Measurements from ENCODE around the gene BMF. TPM values are rescaled to one million over a fixed set of nuclear protein-coding genes. Genes with fewer than 3 reads are reported as not detected.

BMF gene
- total RNA-seq, 2 experiments from 2014 or later, result 5.1 to 5.4 TPM

GRCh38 chr15:40072216-40072990 is 36.3 kb downstream of the BMF start:
- Mint-ChIP-seq H3K4me1 (peaks cover 13% of the 10 kb centered on the region), H3K4me3 (no peak overlapping the region), H3K36me3 (peaks cover 5% of the 10 kb centered on the region), H3K27me3 (no peaks in the 10 kb centered on the region), H3K27ac (no peak overlapping the region), H3K9me3 (no peaks in the 10 kb centered on the region)
- DNase-seq, result no peak

GRCh38 chr15:40070608-40071218 is 38.0 kb downstream of the BMF start:
- DNase-seq, result no peak
- no peaks in the 10 kb centered on the region for H3K9me3 Mint-ChIP-seq
- H3K27me3 Mint-ChIP-seq, result no peaks in the 10 kb centered on the region
- peaks cover 13% of the 10 kb centered on the region for H3K4me1 Mint-ChIP-seq
- H3K27ac Mint-ChIP-seq, result no peak overlapping the region
- peaks cover 5% of the 10 kb centered on the region for H3K36me3 Mint-ChIP-seq
- no peak overlapping the region for H3K4me3 Mint-ChIP-seq

GRCh38 chr15:40070166-40070557 is 38.5 kb downstream of the BMF start:
- Mint-ChIP-seq H3K36me3 (peaks cover 5% of the 10 kb centered on the region), H3K27me3 (no peaks in the 10 kb centered on the region), H3K27ac (no peak overlapping the region), H3K4me3 (no peak overlapping the region), H3K4me1 (peaks cover 14% of the 10 kb centered on the region), H3K9me3 (no peaks in the 10 kb centered on the region)
- DNase-seq, result no peak

GRCh38 chr15:40069178-40070165 is 39.2 kb downstream of the BMF start:
- no peak for DNase-seq
- Mint-ChIP-seq H3K27me3 (no peaks in the 10 kb centered on the region), H3K9me3 (no peaks in the 10 kb centered on the region), H3K4me1 (peaks cover 21% of the 10 kb centered on the region), H3K27ac (no peak overlapping the region), H3K4me3 (no peak overlapping the region), H3K36me3 (peaks cover 10% of the 10 kb centered on the region)

- Mint-ChIP-seq H3K4me3 (no peak overlapping the region), H3K4me1 (peaks cover 18% of the 10 kb centered on the region), H3K27me3 (no peaks in the 10 kb centered on the region), H3K27ac (no peak overlapping the region), H3K36me3 (peaks cover 7% of the 10 kb centered on the region), H3K9me3 (no peaks in the 10 kb centered on the region)
- no peak for DNase-seq
Observed at GRCh38 chr15:40067921-40068624, 40.6 kb downstream of the BMF start.

GRCh38 chr15:40066589-40066988 is 42.1 kb downstream of the BMF start:
- Mint-ChIP-seq H3K4me3 (no peak overlapping the region), H3K27me3 (no peaks in the 10 kb centered on the region), H3K4me1 (peaks cover 17% of the 10 kb centered on the region), H3K36me3 (peaks cover 7% of the 10 kb centered on the region), H3K9me3 (no peaks in the 10 kb centered on the region), H3K27ac (no peak overlapping the region)
- no peak for DNase-seq

- no peaks in the 10 kb centered on the region for H3K9me3 Mint-ChIP-seq
- peaks cover 17% of the 10 kb centered on the region for H3K4me1 Mint-ChIP-seq
- H3K4me3 Mint-ChIP-seq, result no peak overlapping the region
- no peak overlapping the region for H3K27ac Mint-ChIP-seq
- H3K27me3 Mint-ChIP-seq, result no peaks in the 10 kb centered on the region
- H3K36me3 Mint-ChIP-seq, result peaks cover 7% of the 10 kb centered on the region
- DNase-seq, result no peak
Observed at GRCh38 chr15:40065166-40065565, 43.5 kb downstream of the BMF start.

- no peaks in the 10 kb centered on the region for H3K9me3 Mint-ChIP-seq
- H3K36me3 Mint-ChIP-seq, result peaks cover 7% of the 10 kb centered on the region
- DNase-seq, result no peak
- H3K27me3 Mint-ChIP-seq, result no peaks in the 10 kb centered on the region
- H3K4me1 Mint-ChIP-seq, result peaks cover 19% of the 10 kb centered on the region
- no peak overlapping the region for H3K4me3 Mint-ChIP-seq
- H3K27ac Mint-ChIP-seq, result peak overlapping the region; percentile 75
Observed at GRCh38 chr15:40064231-40064894, 44.3 kb downstream of the BMF start.

- H3K27ac Mint-ChIP-seq, result no peak overlapping the region
- H3K27me3 Mint-ChIP-seq, result no peaks in the 10 kb centered on the region
- peaks cover 22% of the 10 kb centered on the region for H3K4me1 Mint-ChIP-seq
- H3K36me3 Mint-ChIP-seq, result peaks cover 7% of the 10 kb centered on the region
- DNase-seq, result no peak
- H3K9me3 Mint-ChIP-seq, result no peaks in the 10 kb centered on the region
- no peak overlapping the region for H3K4me3 Mint-ChIP-seq
Observed at GRCh38 chr15:40063563-40064011, 45.1 kb downstream of the BMF start.

GRCh38 chr15:40062816-40063562 is 45.7 kb downstream of the BMF start:
- Mint-ChIP-seq H3K4me3 (no peak overlapping the region), H3K36me3 (peaks cover 7% of the 10 kb centered on the region), H3K27ac (no peak overlapping the region), H3K27me3 (no peaks in the 10 kb centered on the region), H3K9me3 (no peaks in the 10 kb centered on the region), H3K4me1 (peaks cover 28% of the 10 kb centered on the region)
- no peak for DNase-seq

GRCh38 chr15:40061212-40061901 is 47.3 kb downstream of the BMF start:
- H3K9me3 Mint-ChIP-seq, result no peaks in the 10 kb centered on the region
- H3K4me3 Mint-ChIP-seq, result no peak overlapping the region
- DNase-seq, result no peak

GRCh38 chr15:40060236-40060961 is 48.3 kb downstream of the BMF start:
- H3K27ac Mint-ChIP-seq, result no peak overlapping the region
- no peaks in the 10 kb centered on the region for H3K9me3 Mint-ChIP-seq
- no peak overlapping the region for H3K4me3 Mint-ChIP-seq
- DNase-seq, result no peak
- no peaks in the 10 kb centered on the region for H3K27me3 Mint-ChIP-seq
- peaks cover 40% of the 10 kb centered on the region for H3K4me1 Mint-ChIP-seq
- H3K36me3 Mint-ChIP-seq, result peaks cover 8% of the 10 kb centered on the region

More at GRCh38 chr15:40061212-40061901, 47.3 kb downstream of the BMF start:
- H3K4me1 Mint-ChIP-seq, result peaks cover 34% of the 10 kb centered on the region
- no peak overlapping the region for H3K27ac Mint-ChIP-seq
- no peaks in the 10 kb centered on the region for H3K27me3 Mint-ChIP-seq
- peaks cover 8% of the 10 kb centered on the region for H3K36me3 Mint-ChIP-seq

All from activated naive CD8-positive, alpha-beta T cell treated with anti-CD3 and anti-CD28 coated beads for 36 hours (primary cell).